ENCODE data around the gene MINDY4. TPM values are rescaled to one million over a fixed set of nuclear protein-coding genes. Genes with fewer than 3 reads are reported as not detected.
A peak's percentile ranks its signal among the peaks of the same experiment; 100 is the strongest.

Gene MINDY4
- polyA plus RNA-seq, 3 donors, result 0.15 to 0.17 TPM; not detected in 1

GRCh38 chr7:30787486-30787885 is 16.3 kb downstream of the MINDY4 start:
- no peaks in the 10 kb centered on the region for H3K4me1 ChIP-seq (ENCODE audit: control insufficient read depth in 1 of 2, insufficient read depth in 2 of 2, low read length in 2 of 2)
- no peak overlapping the region for H3K4me2 ChIP-seq (replicated peaks; ENCODE audit: extremely low read depth, low read length, poor library complexity, severe bottlenecking)
- intact Hi-C loops (cut with micrococcal nuclease), result no loop called here
- Mint-ChIP-seq H3K27ac (no peak overlapping the region), H3K4me3 (no peak overlapping the region), H3K36me3 (no peaks in the 10 kb centered on the region), H3K27me3 (ENCODE audit: low read depth in 3 of 3) (peaks cover 0 to 2% (median 0%) of the 10 kb centered on the region in 3 donors), H3K9me3 (no peaks in the 10 kb centered on the region), H3K4me1 (peaks cover 5% of the 10 kb centered on the region)
- WGBS (ENCODE audit: insufficient coverage), result no CpG with 5 or more reads among the region's 1 CpG
- H3K36me3 ChIP-seq (replicated peaks in 1 of 2; ENCODE audit: control insufficient read depth in 1 of 2, insufficient read depth in 2 of 2, low read length in 2 of 2), result no peaks in the 10 kb centered on the region
- H2AFZ ChIP-seq (ENCODE audit: insufficient read depth, low read depth, low read length, poor library complexity, severe bottlenecking), result no peak overlapping the region
- no peaks in the 10 kb centered on the region for H4K20me1 ChIP-seq (ENCODE audit: insufficient read depth, low read length)
- H3K79me2 ChIP-seq (ENCODE audit: insufficient read depth, low read length), result no peaks in the 10 kb centered on the region
- no peak for TF ChIP-seq CTCF (IDR thresholded peaks at IDR 0.05)
- DNase-seq, result peak; percentile 2 to 12 (median 4)
- H3K27me3 ChIP-seq (ENCODE audit: control insufficient read depth in 2 of 2, insufficient read depth in 2 of 2, low read length in 2 of 2), result no peaks in the 10 kb centered on the region
- no peak overlapping the region for H3K4me3 ChIP-seq (replicated peaks in 1 of 3; ENCODE audit: low read depth in 2 of 3, low read length in 3 of 3)
- no peaks in the 10 kb centered on the region for H3K9me3 ChIP-seq (replicated peaks in 1 of 2; ENCODE audit: control insufficient read depth in 1 of 2, insufficient read depth in 1 of 2, low read length in 2 of 2)
- H3K27ac ChIP-seq (ENCODE audit: low read depth in 1 of 2, low read length in 2 of 2), result no peak overlapping the region
- no peak overlapping the region for H3K9ac ChIP-seq (ENCODE audit: insufficient read depth, low read length, poor library complexity, severe bottlenecking)

GRCh38 chr7:30788640-30789333 is 17.6 kb downstream of the MINDY4 start:
- intact Hi-C loops (cut with micrococcal nuclease), result no loop called here

More at GRCh38 chr7:30788640-30789333, 17.6 kb downstream of the MINDY4 start:
- Histone ChIP-seq H3K4me2 (replicated peaks; ENCODE audit: extremely low read depth, low read length, poor library complexity, severe bottlenecking) (no peak overlapping the region), H3K9me3 (replicated peaks in 1 of 2; ENCODE audit: control insufficient read depth in 1 of 2, insufficient read depth in 1 of 2, low read length in 2 of 2) (no peaks in the 10 kb centered on the region), H3K36me3 (replicated peaks in 1 of 2; ENCODE audit: control insufficient read depth in 1 of 2, insufficient read depth in 2 of 2, low read length in 2 of 2) (no peaks in the 10 kb centered on the region), H3K4me3 (replicated peaks in 1 of 3; ENCODE audit: low read depth in 2 of 3, low read length in 3 of 3) (no peak overlapping the region), H3K79me2 (ENCODE audit: insufficient read depth, low read length) (no peaks in the 10 kb centered on the region), H3K9ac (ENCODE audit: insufficient read depth, low read length, poor library complexity, severe bottlenecking) (no peak overlapping the region), H3K27me3 (ENCODE audit: control insufficient read depth in 2 of 2, insufficient read depth in 2 of 2, low read length in 2 of 2) (no peaks in the 10 kb centered on the region), H2AFZ (ENCODE audit: insufficient read depth, low read depth, low read length, poor library complexity, severe bottlenecking) (no peak overlapping the region), H4K20me1 (ENCODE audit: insufficient read depth, low read length) (no peaks in the 10 kb centered on the region), H3K4me1 (ENCODE audit: control insufficient read depth in 1 of 2, insufficient read depth in 2 of 2, low read length in 2 of 2) (no peaks in the 10 kb centered on the region), H3K27ac (ENCODE audit: low read depth in 1 of 2, low read length in 2 of 2) (no peak overlapping the region)
- DNase-seq, result no peak
- Mint-ChIP-seq H3K27ac (no peak overlapping the region), H3K9me3 (no peaks in the 10 kb centered on the region), H3K36me3 (no peaks in the 10 kb centered on the region), H3K4me1 (peaks cover 5% of the 10 kb centered on the region), H3K4me3 (no peak overlapping the region), H3K27me3 (ENCODE audit: low read depth in 3 of 3) (peaks cover 0 to 2% (median 0%) of the 10 kb centered on the region in 3 donors)
- 97% methylated on average over 10 of the region's 11 CpGs for WGBS (ENCODE audit: insufficient coverage)
- no peak for TF ChIP-seq CTCF (IDR thresholded peaks at IDR 0.05)
